Measurements from ENCODE around the gene MORF4L1. TPM values are rescaled to one million over a fixed set of nuclear protein-coding genes. Genes with fewer than 3 reads are reported as not detected.
"Not testable (repeated sequence)": the region's sequence is repeated elsewhere in the genome, so short reads cannot be mapped to it uniquely, and the experiment has no call there.

Gene MORF4L1
- total RNA-seq, 1 experiment from 2014 or later = 216 TPM

DNA sequence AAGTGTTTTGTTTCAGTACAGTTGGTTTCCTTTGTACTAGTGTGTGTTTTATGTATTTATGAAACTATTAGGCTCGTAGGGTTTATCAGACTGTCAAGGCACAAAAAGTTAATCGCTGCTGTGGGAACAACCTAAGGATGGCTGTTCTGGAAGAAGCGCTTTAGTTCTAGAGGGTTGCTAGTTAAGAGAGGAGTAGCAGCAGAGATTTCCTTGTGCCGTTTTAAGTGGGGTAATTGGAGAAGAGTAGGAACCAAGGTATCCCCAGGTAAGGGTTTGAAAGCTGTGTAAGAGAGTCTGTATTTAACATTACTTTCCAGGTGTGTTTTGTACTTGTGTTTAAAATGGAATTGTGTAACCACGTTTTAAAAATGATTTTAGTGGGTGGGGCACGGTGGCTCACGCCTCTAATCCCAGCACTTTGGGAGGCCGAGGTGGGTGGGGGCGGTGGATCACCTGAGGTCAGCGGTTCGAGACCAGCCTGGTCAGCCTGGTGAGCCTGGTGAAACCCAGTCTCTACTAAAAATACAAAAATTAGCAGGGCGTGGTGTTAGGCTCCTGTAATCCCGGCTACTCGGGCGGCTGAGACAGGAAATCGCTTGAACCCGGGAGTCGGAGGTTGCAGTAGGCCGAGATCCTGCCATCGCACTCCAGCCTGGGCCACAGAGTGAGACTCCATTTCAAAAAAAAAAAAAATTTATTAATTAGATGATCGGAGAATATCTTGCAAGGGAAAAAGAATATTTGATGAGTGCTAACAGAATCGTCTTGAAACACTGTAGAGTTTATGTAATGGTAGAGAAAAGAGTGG, 2.6 kb downstream of the MORF4L1 start:
- Histone ChIP-seq H3K4me3 (ENCODE audit: low read length) (peak overlapping the region; percentile 76), H3K4me2 (ENCODE audit: low read length) (peak overlapping the region; percentile 87), H3K27me3 (ENCODE audit: low read length) (no peaks in the 10 kb centered on the region), H3K9ac (ENCODE audit: low read length) (peak overlapping the region; percentile 100; the same call in 1 of the 2 replicates), H3K79me2 (ENCODE audit: low read length) (peaks cover 75% of the 10 kb centered on the region), H3K9me3 (ENCODE audit: low read length) (no peaks in the 10 kb centered on the region), H3K4me1 (ENCODE audit: insufficient read depth, low read length) (peaks cover 43% of the 10 kb centered on the region), H2AFZ (ENCODE audit: low read length) (no peak overlapping the region), H3F3A (ENCODE audit: low read length, unreplicated experiment) (no peaks in the 10 kb centered on the region), H4K20me1 (ENCODE audit: low read length) (peaks cover 66% of the 10 kb centered on the region), H3K9me2 (replicated peaks; ENCODE audit: low read length) (no peaks in the 10 kb centered on the region), H3K36me3 (ENCODE audit: low read depth, low read length) (peaks cover 5% of the 10 kb centered on the region; the same call in 1 of the 2 replicates), H3K27ac (ENCODE audit: low read length) (no peak overlapping the region)
- ChIA-PET CTCF (no interaction called here), POLR2A (ENCODE audit: unreplicated experiment) (no interaction called here)
- TF ChIP-seq, protein P1, sequence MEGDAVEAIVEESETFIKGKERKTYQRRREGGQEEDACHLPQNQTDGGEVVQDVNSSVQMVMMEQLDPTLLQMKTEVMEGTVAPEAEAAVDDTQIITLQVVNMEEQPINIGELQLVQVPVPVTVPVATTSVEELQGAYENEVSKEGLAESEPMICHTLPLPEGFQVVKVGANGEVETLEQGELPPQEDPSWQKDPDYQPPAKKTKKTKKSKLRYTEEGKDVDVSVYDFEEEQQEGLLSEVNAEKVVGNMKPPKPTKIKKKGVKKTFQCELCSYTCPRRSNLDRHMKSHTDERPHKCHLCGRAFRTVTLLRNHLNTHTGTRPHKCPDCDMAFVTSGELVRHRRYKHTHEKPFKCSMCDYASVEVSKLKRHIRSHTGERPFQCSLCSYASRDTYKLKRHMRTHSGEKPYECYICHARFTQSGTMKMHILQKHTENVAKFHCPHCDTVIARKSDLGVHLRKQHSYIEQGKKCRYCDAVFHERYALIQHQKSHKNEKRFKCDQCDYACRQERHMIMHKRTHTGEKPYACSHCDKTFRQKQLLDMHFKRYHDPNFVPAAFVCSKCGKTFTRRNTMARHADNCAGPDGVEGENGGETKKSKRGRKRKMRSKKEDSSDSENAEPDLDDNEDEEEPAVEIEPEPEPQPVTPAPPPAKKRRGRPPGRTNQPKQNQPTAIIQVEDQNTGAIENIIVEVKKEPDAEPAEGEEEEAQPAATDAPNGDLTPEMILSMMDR (conservative IDR thresholded peaks at IDR 0.05; ENCODE audit: low read depth, low read length) = no peak
- TF ChIP-seq EZH2phosphoT487 (IDR thresholded peaks at IDR 0.05; ENCODE audit: borderline replicate concordance, low read length) = no peak
- TF ChIP-seq EZH2 (IDR thresholded peaks at IDR 0.05; ENCODE audit: low read length, unreplicated experiment) = no peak
- intact Hi-C loops (cut with micrococcal nuclease) = no loop called here
- no peak for ATAC-seq
- no TSS peak for BruUV-seq (replicated peaks)
- DNase-seq = no peak

DNA sequence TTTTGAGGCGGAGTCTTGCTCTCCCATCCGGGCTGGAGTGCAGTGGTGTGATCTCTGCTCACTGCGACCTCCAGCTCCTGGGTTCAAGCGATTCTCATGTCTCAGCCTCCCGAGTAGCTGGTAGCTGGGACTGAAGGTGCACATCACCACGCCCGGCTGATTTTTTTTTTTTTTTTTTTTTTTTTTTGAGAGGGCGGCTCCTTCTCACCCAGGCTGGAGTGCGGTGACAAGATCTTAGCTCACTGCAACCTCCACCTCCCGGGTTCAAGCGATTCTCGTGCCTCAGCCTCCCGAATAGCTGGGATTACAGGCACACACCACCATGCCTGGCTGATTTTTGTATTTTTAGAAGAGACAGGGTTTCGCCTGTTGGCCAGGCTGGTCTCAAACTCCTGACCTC, 4.3 kb downstream of the MORF4L1 start:
- CTCF ChIA-PET = not testable (repeated sequence)

DNA sequence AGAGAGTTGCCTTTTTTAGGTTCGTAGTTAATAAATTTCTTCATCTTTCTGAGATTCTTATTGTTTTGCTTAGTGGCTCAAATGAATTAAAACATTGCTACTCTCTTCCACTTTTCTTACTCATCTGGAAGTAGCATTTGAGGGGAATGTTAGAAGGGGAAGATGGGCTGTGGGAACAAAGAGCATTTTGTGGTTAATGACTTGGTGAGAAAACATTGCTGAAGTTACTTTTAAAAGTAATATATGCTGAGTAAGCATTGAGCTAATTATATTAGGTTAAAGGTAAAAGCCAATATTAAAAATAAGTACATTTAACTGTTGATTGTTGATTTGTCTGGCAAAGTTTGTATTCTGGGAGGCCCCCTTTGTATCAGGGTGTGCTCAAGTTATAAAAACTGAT, 5.7 kb downstream of the MORF4L1 start:
- Histone ChIP-seq H3K9ac (ENCODE audit: low read length) (no peak overlapping the region), H3K27ac (ENCODE audit: low read length) (no peak overlapping the region), H3K9me3 (ENCODE audit: low read length) (no peaks in the 10 kb centered on the region), H2AFZ (ENCODE audit: low read length) (no peak overlapping the region), H3K4me1 (ENCODE audit: insufficient read depth, low read length) (peaks cover 47% of the 10 kb centered on the region), H3K27me3 (ENCODE audit: low read length) (no peaks in the 10 kb centered on the region), H3K79me2 (ENCODE audit: low read length) (peaks cover 100% of the 10 kb centered on the region), H4K20me1 (ENCODE audit: low read length) (peaks cover 97% of the 10 kb centered on the region), H3K4me2 (ENCODE audit: low read length) (peak overlapping the region; percentile 48), H3K9me2 (replicated peaks; ENCODE audit: low read length) (no peaks in the 10 kb centered on the region), H3K36me3 (ENCODE audit: low read depth, low read length) (peaks cover 31% of the 10 kb centered on the region), H3F3A (ENCODE audit: low read length, unreplicated experiment) (no peaks in the 10 kb centered on the region), H3K4me3 (ENCODE audit: low read length) (no peak overlapping the region)
- ATAC-seq (no peak), DNase-seq (no peak)
- POLR2A ChIA-PET (ENCODE audit: unreplicated experiment) = no interaction called here
- BruUV-seq (replicated peaks) = no TSS peak
- TF ChIP-seq, protein P1 (conservative IDR thresholded peaks at IDR 0.05; ENCODE audit: low read depth, low read length) = no peak
- CTCF ChIA-PET = no interaction called here
- intact Hi-C loops (cut with micrococcal nuclease) = no loop called here

More for the DNA sequence above, 4.3 kb downstream of the MORF4L1 start:
- H3K9ac ChIP-seq (ENCODE audit: low read length); H3K4me3 ChIP-seq (ENCODE audit: low read length); H2AFZ ChIP-seq (ENCODE audit: low read length); H3K27me3 ChIP-seq (ENCODE audit: low read length); BruUV-seq (replicated peaks); intact Hi-C loops (cut with micrococcal nuclease); H3K27ac ChIP-seq (ENCODE audit: low read length); ATAC-seq; DNase-seq; H3K9me2 ChIP-seq (replicated peaks; ENCODE audit: low read length); H3K4me2 ChIP-seq (ENCODE audit: low read length); H3K9me3 ChIP-seq (ENCODE audit: low read length); H3F3A ChIP-seq (ENCODE audit: low read length, unreplicated experiment): not testable (repeated sequence)
- Histone ChIP-seq H4K20me1 (ENCODE audit: low read length) (peaks cover 83% of the 10 kb centered on the region), H3K4me1 (ENCODE audit: insufficient read depth, low read length) (peaks cover 47% of the 10 kb centered on the region), H3K36me3 (ENCODE audit: low read depth, low read length) (peaks cover 20% of the 10 kb centered on the region), H3K79me2 (ENCODE audit: low read length) (peaks cover 92% of the 10 kb centered on the region)
- POLR2A ChIA-PET (ENCODE audit: unreplicated experiment) = interaction anchor here (0.6 kb wide), 2 partner anchors 13 to 14 kb away, joined by 6 to 18 read pairs; no protein-coding TSS in a partner anchor
